GM04503 (cell line): ENCODE data around the gene SERPINA4.

Experiments used
- DNase-seq: peaks from one replicate; pipeline ENCODE4 v3.0.0-alpha.2; 2012; ENCODE audit warnings: low read depth

Gene SERPINA4

GRCh38 chr14:94542811-94543440 lies 18.3 kb upstream of the SERPINA4 start:
- DNase-seq: no peak

DNA sequence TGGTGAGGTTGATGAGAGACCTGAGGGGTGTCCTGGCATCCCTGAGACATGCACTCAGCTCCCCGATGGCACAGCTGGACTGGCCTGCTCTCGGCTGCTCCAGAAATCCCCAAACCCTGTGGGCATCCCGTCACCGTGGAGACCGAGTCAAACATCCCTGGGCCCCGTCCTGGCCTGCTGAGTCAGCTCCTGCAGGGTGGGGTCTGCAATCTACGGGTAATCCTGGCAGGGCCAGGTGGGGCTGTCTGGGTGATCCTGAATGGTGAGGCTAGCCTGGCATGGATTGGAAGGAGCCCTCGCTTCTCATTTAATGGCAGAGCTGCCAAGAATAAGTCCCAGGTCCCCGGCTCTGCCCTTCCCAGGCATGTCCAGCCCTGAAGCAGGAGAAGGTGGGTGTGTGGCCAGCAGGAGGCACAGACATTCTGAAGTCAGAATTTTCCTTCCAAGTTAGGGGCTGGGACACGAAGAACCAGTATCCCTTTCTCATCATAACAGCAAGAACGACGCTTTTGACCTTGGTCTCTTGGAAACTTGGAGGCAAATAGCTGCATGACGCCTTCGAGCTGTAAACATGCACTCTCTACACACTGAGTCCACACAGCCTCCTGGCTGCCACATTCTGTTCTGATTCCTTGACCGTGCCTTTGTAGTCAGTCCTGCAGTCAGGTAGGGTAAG lies 17.7 kb upstream of the SERPINA4 start:
- no peak for DNase-seq

- no peak for DNase-seq
Observed at GRCh38 chr14:94544726-94545125, 16.5 kb upstream of the SERPINA4 start.

GRCh38 chr14:94545131-94545841 lies 16.0 kb upstream of the SERPINA4 start:
- DNase-seq: no peak

DNA sequence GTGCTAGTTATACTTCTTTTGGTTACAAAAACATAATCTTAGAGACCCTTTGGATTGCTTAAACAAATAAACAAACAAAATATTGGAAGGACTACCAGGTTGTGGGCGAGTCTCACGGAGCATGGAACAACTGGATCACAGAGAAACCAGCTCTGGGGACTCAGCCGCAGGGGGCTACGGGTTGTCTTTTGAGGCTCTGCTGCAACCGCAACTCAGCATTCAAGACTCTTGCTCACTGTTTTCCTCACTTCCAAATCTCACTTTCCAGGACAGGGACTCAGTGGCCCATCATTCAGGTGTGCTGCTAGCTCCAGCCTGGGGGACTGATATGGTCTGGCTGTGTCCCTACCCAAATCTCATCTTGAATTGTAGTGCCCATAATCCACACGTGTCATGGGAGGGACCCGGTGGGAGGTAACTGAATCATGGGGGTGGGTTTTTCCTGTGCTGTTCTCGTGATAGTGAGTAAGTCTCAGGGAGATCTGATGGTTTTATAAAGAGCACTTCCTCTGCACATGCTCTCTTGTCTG lies 14.0 kb upstream of the SERPINA4 start:
- no peak for DNase-seq

GRCh38 chr14:94547726-94548125 lies 13.5 kb upstream of the SERPINA4 start:
- no peak for DNase-seq

GRCh38 chr14:94548131-94548998 lies 12.9 kb upstream of the SERPINA4 start:
- DNase-seq: no peak

DNA sequence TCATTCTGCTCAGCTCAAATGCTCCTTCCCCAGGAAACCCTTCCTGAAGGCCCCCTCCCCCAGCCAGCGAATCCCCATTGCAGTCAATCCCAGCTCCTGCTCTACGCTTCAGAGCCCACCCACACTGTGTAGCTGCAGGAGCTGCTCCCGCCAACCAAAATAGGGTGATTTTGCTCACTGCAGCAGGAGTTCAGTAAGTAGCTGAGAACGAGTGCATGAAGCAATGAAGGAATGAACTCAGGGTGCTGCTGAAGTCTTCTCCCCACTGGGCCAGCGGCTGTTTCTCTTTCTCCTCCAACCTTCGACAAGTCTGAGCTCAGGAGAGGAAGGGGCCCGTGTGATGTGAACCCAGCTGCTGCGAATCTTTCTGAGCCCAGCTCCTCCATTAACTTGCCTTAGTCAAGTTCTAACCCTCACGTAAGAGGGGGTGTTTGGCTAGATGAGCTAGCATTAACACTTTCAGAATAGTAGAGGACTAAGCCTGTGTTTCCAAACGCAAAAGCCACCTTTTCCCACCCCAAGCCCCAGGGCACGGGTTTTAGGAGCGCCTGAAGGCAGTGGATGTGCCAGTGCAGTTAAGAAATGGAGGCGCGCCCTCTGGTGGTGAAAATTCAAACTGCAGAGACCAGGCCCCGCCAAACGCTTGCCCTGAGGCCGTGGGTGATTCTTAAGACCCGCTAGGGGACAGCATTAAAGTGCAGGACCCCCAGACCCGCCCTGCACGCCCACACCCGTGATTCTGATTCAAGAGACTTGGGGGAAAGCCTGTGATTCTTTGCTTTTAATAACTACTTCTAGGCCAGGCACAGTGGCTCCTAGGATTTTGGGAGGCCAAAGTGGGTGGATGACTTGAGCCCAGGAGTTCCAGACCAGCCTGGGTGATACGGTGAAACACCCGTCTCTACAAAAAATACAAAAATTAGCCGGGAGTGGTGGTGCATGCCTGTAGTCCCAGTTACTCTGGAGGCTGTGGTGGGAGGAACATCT lies 11.9 kb upstream of the SERPINA4 start:
- no peak for DNase-seq

DNA sequence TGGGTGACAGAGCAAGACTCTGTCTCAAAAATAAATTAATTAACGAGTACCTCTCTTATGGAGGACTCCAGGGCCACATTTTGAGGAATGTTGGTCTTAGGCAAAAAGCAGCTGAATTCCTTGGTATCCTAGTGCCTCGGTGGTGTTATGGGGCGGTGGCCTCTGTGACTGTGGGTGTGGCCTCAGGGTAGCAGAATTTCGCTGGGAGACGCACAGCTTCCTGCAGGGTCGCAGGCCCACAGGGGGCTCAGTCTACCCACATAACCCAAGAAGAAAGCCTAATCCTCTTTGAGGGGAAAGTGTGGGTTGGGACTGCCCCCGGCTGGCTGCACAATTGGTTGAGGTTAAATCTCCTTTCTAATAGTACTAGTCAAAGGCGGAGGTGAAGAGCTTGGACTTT lies 11.2 kb upstream of the SERPINA4 start:
- no peak for DNase-seq

DNA sequence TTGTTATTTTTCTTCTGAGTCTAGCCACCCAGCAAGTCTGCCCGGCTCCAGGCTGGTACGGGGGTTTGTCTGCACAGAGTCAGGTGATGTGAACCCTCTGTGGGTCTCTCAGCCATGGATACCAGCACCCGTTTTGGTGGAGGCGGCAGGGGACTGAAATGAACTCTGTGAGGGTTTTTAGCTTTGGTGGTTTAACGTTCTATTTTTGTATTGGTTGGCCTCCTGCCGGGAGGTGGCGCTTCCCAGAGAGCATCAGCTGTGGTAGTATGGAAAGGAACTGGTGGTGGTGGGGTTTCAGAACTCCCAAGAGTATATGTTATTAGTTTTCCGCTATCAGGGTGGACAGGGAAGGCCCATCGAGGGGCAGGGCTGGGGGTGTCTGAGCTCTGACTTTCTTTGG lies 5.3 kb upstream of the SERPINA4 start:
- no peak for DNase-seq

DNA sequence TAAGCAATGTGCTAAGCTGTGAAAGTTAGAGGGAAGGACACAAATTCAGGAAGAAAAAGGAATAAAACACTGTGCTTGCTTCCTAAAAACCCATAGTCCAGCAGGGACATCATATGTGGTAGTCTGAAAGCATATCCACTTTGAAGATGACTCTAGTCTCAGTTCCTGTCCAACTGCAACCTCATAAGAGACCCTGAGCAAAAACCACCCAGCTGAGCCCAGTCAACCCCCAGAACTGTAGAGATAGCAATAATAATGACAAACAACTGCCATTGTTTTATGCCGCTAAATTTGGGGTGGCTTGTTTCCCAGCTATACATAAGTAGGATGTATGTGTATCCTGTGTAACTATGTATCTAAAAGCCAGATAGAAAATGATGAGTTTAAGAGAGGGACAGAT lies 3.9 kb upstream of the SERPINA4 start:
- DNase-seq: no peak

DNA sequence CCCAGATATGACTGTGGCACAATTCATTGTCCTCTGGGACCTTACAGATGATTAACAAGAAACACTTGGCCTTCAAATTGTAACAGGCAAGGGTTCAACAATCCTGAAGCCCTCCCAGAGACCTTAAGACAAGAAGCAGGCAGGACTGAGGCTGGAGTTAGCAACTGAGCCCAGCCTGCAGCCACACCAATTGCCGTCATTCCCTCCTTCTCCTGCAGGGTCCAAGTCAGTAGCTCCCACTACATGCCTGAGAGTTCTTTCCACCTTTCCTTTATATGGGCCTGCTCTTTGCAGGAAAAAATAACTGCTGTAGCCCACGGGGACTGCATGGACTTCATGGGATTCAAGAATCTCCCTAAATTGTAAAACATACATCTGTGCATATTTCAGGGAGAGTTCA lies 2.4 kb upstream of the SERPINA4 start:
- DNase-seq: no peak

DNA sequence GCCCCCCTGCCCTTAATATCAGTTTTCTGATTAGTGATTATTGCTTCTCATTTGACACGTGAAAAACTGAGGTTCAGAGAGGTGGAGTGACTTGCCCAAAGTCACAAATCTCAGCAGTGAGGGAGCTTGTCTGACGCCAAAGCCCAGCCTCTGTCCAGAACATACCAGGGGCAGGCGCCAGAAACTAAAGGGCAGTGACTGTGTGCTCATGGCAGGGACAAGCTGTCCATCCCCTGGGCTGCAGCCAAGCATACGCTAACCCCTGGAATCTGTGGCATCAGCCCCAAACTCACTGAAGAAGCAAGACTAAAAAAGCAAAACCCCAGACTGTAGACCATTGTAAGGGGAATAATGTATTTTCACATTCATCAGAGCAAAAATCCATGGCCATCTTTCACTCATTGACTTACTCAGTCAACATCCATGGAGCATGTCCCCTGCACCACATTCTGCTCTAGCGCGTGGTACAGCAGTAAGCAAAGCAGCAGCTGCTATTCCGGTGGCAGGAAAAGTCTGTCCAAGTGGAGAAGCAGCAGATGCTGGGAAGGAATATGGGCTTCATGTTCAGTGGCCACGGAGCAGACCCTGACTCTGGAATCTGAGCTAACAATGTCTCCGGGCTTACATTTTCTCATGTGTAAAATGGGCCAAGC lies 1.5 kb upstream of the SERPINA4 start:
- no peak for DNase-seq

DNA sequence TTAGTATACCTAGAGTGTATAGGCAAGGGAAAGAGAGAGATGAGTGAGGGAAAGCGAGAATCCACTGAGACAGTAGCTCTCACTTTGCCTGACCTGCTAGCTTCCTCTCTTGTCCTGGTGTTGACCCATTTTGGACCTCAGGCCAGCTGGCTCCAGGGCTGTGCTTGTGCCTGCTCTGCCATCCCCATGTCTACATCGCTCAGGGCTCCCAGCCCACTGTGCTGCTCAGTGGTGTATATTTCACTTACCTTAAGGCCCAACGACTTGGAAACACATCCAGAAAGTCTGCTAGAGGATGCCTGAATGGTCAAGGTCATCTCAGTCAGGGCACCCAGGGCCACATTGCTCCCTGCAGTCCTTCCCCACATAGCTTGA lies 964 bp upstream of the SERPINA4 start:
- DNase-seq: no peak

GRCh38 chr14:94561656-94562010 lies 391 bp downstream of the SERPINA4 start:
- no peak for DNase-seq

DNA sequence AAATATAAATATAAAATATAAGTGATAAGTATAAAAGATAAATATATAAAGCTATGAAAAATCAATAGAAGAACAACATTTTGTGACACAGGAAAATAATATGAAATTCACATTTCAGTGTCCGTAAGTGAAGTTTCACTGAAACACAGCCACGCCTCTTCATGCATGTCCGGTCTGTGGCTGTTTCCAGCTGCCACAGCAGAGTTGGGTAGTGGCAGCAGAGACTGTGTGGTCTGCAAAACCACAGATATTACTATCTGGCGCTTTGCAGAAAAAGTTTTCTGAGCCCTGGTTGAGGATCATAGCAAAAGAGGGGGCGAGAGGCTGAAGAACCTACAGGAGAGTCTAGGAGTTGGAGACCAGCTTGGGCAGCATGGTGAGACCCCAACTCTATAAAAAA lies 780 bp downstream of the SERPINA4 start:
- no peak for DNase-seq

DNA sequence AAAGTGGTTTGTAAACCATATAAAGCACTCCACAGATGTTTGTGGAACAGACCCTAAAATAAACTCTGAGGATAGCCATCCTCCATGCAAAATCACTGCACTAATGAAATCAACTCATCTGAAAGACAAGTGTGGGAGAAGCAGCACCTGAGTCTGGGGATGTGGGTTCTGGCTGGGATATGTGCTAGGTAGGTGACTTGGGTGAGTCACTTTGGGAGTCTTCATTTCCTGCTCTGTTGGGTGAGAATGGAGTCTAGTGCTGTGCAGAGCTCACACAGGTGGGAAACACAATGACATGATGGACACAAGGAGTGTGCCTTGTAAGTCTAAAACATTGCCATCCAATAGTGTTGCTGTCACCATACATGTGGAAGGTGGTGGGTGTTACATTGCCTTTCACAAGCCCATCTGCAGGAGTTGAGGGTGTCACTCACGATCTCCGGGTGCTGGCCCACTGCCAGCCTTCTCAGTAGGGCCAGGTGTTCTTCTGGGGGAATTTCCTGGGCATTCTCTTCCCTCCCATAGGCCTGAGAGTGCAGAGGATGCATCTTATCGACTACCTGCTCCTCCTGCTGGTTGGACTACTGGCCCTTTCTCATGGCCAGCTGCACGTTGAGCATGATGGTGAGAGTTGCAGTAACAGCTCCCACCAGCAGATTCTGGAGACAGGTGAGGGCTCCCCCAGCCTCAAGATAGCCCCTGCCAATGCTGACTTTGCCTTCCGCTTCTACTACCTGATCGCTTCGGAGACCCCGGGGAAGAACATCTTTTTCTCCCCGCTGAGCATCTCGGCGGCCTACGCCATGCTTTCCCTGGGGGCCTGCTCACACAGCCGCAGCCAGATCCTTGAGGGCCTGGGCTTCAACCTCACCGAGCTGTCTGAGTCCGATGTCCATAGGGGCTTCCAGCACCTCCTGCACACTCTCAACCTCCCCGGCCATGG lies 2.0 kb downstream of the SERPINA4 start:
- no peak for DNase-seq

- no peak for DNase-seq
Observed at GRCh38 chr14:94564381-94564780, 3.1 kb downstream of the SERPINA4 start.

- no peak for DNase-seq
Observed at GRCh38 chr14:94568186-94568585, 6.9 kb downstream of the SERPINA4 start.
